NK-92 (cell line): ENCODE measurements around the gene DLD.
"Not testable (repeated sequence)": the region's sequence is repeated elsewhere in the genome, so short reads cannot be mapped to it uniquely, and the experiment has no call there.

Source experiments
- DNase-seq: peaks from one replicate; lab custom pipeline; 2025; ENCODE audit not compliant: unreplicated experiment; lab: John Stamatoyannopoulos, UW

DLD gene

GRCh38 chr7:107890962-107891635 is at the start of gene DLD:
DLD (plus strand) TSS chr7:107891183; CDS start chr7:107891251, 68 bp downstream.
- DNase-seq = peak; percentile 42

- DNase-seq = no peak
These were observed 48.8 kb upstream of the DLD start for GRCh38 chr7:107842213-107842612.

GRCh38 chr7:107843184-107843583 is 47.8 kb upstream of the DLD start:
- DNase-seq = no peak

GRCh38 chr7:107846324-107846723 is 44.7 kb upstream of the DLD start:
- DNase-seq = no peak

- no peak for DNase-seq
These were observed 43.7 kb upstream of the DLD start for GRCh38 chr7:107847168-107847835.

GRCh38 chr7:107847836-107848175 is 43.2 kb upstream of the DLD start:
- not testable (repeated sequence) for DNase-seq

- not testable (repeated sequence) for DNase-seq
These were observed 42.8 kb upstream of the DLD start for GRCh38 chr7:107848211-107848610.

GRCh38 chr7:107850216-107850615 is 40.8 kb upstream of the DLD start:
- no peak for DNase-seq

- no peak for DNase-seq
These were observed 40.3 kb upstream of the DLD start for GRCh38 chr7:107850643-107851042.

- no peak for DNase-seq
These were observed 36.5 kb upstream of the DLD start for GRCh38 chr7:107854454-107854853.

GRCh38 chr7:107854989-107855388 is 36.0 kb upstream of the DLD start:
- DNase-seq = no peak

- no peak for DNase-seq
These were observed 34.0 kb upstream of the DLD start for GRCh38 chr7:107856806-107857540.

GRCh38 chr7:107857541-107857912 is 33.5 kb upstream of the DLD start:
- DNase-seq = no peak

- DNase-seq = no peak
These were observed 32.7 kb upstream of the DLD start for GRCh38 chr7:107858280-107858679.

- DNase-seq = no peak
These were observed 30.6 kb upstream of the DLD start for GRCh38 chr7:107860279-107860961.

- no peak for DNase-seq
These were observed 29.9 kb upstream of the DLD start for GRCh38 chr7:107860981-107861652.

- no peak for DNase-seq
These were observed 24.8 kb upstream of the DLD start for GRCh38 chr7:107865956-107866775.

- no peak for DNase-seq
These were observed 23.0 kb upstream of the DLD start for GRCh38 chr7:107867858-107868466.

- DNase-seq = no peak
These were observed 20.5 kb upstream of the DLD start for GRCh38 chr7:107870427-107871000.
